Uterus (tissue), 2 donors: ENCODE measurements around the gene KLHL40.

ENCODE experiments used
- CTCF ChIP-seq, 4 experiments: fragments of 200-600 bp in 2 of 4; fragments of 450-650 bp in 2 of 4; sonication (generic) in 2 of 4; IDR thresholded peaks; one replicate each; pipeline ENCODE4 v1.5.1; 2016 to 2019; ENCODE audit warnings: antibody characterized with exemption in 4 of 4, mild to moderate bottlenecking in 2 of 4, moderate library complexity in 1 of 4
- POLR2A ChIP-seq, 2 donors: fragments of 450-650 bp; IDR thresholded peaks; one replicate each; pipeline ENCODE4 v1.6.1; 2016; ENCODE audit warnings: antibody characterized with exemption in 2 of 2, mild to moderate bottlenecking in 1 of 2, moderate library complexity in 1 of 2

- TF ChIP-seq CTCF (IDR thresholded peaks at IDR 0.05) (no peak), POLR2A (IDR thresholded peaks at IDR 0.05) (no peak)
These were observed 12.8 kb upstream of the KLHL40 start for GRCh38 chr3:42672515-42672914.
